GDM1 (cell line): Measurements from ENCODE around the gene RXRA.

Experiments used
- DNase-seq: peaks from one replicate; lab custom pipeline; 2025; lab: John Stamatoyannopoulos, UW

RXRA gene

DNA sequence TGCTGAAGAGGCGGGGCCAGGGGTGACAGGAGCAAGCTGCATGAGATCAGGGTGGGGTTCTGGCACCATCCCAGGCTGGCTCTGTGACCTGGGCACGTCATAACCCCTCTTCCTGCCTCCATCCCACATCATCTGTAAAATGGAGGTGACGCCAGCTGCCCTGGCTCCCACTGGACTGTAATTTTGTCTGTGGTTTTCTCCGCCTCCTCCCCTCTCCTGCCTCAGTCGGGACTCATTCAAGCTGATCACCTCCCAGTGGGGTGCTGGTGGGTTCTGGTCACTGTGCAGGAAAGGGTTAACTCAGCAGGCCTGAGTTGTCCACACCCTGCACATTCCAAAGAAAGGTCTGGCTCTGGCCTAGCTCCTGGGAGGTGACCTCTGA is 128.2 kb downstream of the RXRA start:
- DNase-seq = no peak

- DNase-seq = no peak
These were observed 128.8 kb downstream of the RXRA start for GRCh38 chr9:134455021-134455471.

- no peak for DNase-seq
These were observed 129.3 kb downstream of the RXRA start for GRCh38 chr9:134455537-134455933.

DNA sequence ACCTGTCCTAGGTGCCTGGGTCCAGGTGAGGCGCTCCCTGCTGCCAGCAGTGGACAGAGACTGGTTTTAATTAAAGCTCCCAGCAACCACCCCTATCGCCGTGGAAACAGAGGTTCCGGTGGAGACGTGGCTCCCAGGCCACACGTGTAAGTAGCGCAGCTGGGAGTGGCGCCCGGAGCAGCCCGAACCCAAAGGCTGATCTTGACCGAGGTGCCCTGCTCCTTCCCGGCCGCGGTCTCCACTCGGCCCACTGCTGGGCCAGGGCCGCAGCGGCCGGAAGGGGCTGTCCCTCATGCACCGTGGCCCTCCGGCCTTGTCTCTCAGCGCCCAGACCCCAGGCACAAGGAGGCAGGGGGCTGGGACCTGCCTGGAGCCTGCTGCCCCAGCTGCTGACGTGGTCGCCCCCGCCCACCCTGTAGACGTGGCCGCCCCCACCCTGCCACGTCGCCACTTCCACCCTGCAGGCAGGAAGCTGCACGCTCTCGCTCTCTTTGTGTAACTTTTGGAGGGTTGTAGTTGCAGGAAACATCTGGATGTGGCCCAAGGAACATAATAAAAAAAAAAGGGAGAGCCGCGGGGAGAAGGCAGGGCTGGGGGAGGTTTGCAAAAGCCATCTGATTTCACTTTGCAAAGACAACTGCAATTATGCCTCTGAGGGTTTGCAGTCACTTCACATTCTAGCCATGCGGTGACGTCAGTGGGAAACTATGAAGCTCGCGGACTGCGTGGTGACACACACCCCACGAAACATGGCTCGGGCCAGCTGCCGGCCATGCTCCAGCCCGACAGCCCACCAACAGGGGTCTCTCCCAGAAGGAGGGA is 129.9 kb downstream of the RXRA start:
- peak; percentile 83 for DNase-seq

- DNase-seq = no peak
These were observed 130.6 kb downstream of the RXRA start for GRCh38 chr9:134456756-134457305.

DNA sequence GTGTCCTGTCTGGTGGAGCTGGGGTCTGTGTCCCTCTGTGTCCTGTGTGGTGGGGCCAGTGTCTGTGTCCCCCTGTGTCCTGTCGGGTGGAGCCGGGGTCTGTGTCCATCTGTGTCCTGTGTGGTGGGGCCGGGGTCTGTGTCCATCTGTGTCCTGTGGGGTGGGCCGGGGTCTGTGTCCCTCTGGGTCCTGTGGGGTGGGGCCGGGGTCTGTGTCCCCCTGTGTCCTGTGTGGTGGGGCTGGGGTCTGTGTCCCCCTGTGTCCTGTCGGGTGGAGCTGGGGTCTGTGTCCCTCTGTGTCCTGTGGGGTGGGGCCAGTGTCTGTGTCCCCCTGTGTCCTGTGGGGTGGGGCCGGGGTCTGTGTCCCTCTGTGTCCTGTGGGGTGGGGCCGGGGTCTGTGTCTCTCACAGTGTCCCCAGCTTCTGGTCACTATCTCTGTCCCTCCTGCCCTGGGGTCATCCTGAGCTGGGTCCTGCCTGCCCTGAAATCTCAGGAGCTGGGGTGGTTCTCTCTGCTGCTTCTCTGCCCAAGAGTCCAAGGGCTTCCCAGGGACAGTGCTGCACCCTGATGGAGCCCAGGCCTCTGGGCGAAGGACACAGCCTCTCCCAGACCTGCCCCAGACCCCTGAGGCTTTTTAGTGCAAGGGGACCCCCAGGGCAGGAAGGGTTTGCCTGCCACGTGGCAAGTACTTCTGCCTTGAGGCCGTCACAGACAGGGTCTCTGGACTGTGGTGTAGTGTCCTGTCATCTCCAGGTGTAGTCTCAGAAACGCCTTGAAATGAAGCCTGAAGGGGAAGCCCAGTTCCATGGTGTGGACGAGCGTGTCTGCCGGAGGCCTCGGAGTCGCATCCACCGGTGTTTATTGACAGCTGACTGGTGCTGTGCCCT is 131.3 kb downstream of the RXRA start:
- DNase-seq = no peak

DNA sequence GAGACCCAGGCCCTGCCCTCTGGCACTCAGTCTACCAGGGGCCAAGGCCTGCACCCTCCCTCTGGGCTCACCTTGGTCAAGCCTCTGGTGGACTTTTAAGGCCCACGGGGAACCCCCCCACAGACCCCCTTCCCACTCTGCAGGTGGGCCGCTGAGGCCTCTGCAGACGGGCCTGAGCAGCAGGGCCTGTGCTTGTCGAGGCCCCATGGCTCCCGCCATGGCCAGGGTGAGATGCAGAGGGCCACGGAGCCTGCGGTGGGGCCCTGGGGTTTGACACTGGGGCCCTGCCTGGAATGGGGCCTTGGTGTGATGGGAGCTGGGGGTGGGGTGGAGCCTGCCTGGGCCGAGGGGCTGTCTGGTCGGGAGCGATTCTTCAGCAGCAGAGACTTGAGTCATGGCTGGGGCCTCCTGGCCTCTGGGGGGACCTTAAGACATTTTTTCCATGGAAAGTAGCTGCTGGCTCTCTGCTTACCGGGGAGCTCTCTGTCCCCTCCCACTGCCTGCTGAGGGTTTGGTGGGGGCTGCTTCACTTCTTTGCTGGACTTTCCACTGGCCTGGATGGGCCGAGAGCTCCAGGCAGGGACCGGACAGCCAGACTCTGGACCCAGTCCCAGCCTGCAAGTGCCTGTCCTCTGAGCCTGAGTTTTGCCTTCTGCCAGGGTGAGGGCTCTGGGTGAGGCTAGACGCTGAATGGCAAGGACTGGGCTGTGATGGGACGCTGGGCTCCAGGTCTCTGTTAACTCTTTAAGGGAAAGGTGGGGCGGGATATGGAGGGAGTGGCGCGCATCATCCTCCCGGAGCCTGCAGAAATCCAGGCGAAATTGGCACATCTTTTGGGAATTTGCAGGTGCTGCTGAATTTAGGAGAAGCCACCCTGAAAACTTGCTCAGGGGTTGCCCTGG is 132.2 kb downstream of the RXRA start:
- no peak for DNase-seq

DNA sequence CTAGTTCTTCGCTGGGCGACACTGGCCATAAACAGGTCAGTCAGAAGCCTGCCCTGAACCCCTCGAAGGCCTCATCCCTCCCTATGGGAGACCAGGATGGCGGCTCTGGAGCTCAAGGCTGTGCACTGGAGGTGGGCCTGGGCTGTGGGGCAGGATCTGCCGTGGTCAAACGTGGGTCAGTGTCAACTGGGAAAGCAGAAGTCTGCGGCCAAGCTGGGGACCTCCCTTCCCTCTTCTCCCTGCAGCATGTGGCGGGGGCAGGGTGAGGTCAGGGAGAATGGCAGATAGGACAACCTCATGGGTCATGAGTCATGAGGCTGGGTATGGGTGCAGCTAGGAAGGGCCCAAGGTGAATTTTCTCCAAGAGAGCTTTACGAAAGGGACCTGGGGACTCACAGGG is 132.9 kb downstream of the RXRA start:
- DNase-seq = no peak

DNA sequence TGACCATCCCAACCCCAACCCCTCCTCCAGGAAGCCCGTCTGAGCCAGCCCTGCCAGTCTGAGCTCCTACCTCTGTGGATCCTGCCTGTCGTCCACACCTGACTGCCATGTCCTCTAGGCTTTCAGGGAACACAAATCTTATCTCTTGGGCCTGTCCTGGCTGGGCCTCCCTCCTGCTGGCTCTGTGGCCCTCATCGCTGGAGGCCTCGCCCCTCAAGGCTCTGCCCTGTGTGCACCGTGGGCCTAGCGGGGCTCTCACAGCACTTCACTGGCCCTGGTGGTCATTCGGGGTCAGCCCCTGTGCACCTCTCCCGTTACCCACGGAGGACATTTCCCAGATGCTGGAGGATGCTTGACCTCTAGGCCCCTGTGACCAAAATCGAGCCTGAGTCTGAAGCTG is 133.3 kb downstream of the RXRA start:
- no peak for DNase-seq

DNA sequence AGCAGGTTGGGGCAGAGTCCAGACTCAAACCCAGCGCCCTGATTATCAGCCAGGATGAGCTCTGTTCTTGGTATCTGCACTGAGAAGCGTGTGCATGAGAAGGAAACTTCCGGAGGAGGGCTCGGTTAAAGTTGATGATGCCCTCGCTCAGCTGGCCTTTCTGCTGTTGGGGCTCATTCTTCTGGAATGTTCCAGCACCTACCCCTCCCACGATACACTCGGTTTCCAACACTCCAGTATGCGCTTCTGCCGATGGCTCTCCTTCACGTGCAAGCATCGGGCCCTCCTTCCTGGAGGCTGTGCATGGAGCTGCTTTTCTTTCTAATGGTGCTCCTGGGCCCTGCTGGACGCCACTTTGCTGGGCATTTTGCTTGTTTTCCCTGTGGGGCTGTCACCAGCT is 134.0 kb downstream of the RXRA start:
- DNase-seq = no peak

DNA sequence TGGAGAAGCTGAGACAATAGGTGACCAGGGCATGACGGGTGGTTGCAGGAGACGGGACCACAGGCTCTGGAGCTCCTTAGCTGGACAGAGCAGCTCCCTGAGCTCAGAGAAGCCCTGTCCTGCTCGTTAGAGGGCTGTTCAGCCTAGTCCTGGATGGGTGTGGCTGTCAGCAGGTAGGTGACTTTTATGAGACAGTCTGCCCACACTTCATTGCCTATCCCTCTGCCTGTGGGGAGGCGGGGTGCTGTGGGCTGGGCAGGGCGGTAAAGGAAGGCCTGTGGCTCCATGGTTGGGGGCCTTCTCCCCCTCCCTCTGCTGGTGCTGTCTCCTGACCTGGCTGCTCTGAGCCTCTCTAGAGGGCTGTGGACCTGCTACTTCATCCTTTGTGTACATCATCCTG is 134.6 kb downstream of the RXRA start:
- DNase-seq = no peak

DNA sequence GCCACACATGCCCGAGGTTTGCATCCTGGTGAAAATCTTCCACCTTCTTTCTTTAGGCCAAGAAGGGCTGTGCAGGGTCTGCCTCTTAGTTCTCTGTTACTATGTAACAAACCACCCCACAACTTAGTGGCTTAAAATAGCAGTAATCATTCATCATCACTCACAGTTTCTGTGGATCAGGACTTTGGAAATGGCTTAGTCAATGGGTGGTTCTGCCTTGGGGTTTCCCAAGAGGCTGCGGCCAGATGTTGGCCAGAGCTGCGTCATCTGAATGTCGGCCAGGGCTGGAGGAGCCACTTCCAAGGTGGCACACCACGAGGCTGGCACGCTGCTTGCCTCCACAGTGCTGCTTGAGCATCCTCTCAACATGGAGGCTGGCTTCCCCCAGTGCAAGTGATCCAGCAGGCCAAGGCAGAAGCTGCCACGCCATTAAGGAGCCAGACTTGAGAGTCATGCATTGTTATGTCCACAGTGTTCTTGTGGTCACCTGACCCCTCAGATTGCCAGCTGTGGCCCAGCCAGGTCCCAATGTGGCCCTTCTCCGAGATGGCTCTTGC is 135.2 kb downstream of the RXRA start:
- DNase-seq = no peak

DNA sequence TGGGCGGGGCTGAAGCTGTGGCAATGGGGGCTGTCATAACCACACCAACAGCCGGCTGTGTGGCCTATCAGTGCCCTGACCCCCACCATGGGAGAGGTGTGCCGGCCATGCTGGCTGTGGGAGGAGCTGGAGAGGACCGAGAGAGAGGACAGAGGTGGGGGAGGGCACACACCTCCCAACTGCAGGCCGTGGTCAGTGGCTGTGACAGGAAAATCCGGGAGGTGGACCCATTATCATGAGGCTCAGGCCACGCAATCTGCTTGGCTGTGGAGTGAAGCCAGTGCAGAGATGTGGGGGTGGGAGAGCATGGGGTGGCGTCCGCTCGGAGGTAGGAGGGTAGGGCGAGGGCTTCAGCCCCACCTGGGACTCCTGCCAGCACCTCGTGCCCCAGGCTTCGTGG is 136.1 kb downstream of the RXRA start:
- no peak for DNase-seq

- no peak for DNase-seq
These were observed 137.0 kb downstream of the RXRA start for GRCh38 chr9:134463280-134463679.

DNA sequence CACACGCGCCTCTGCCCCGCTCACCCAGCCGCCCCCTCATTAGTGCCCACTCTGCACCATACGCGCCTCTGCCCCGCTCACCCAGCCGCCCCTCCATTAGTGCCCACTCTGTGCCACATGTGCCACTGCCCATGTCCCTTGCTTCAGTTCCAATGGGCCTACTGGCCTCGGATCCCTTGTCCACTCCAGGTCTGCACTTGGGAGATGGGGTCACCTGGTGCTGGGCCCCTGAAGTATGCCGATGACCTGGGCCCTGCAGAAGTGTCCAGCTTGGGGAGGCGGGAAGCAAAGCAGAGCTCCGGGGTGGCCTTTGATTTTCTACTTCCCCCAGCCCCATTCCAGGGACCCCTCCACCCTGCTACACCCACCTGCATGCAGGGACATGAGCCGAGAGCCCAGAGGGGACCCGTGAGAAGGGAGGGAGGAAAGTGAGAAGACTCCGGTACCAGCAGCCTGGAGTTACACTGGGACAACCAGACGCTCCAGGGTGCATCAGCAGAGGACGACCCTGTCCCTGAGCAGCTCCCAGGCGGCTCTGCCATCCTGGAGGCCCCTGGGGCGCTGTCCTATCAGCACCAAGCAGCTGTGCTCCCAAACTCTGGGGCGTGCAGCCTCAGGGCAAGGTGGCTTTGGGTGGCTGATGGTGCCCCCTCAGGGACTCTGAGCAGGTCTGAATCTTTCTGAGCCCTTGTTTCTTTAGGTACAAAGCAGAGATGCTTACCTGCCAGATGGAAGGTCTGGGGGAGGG is 140.8 kb downstream of the RXRA start:
- no peak for DNase-seq

DNA sequence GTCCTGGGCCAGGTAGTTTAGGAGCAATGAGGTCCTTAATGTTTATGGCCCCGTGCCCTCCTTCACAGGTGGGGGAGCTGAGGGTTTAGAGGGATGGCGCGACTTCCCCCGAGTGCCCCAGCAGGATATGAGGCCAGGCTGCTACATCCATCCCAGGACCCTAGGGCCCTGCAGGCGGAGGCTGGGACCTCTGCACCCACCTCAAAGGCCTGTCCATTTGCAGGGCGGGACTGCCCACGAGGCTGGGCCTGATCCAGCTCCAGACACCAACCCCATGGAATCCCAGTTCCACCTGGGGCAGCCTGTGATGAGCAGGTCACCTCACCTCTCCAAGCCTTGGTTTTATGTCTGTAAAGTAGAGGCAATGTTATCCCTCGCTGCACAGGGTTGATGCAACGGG is 142.1 kb downstream of the RXRA start:
- DNase-seq = no peak

DNA sequence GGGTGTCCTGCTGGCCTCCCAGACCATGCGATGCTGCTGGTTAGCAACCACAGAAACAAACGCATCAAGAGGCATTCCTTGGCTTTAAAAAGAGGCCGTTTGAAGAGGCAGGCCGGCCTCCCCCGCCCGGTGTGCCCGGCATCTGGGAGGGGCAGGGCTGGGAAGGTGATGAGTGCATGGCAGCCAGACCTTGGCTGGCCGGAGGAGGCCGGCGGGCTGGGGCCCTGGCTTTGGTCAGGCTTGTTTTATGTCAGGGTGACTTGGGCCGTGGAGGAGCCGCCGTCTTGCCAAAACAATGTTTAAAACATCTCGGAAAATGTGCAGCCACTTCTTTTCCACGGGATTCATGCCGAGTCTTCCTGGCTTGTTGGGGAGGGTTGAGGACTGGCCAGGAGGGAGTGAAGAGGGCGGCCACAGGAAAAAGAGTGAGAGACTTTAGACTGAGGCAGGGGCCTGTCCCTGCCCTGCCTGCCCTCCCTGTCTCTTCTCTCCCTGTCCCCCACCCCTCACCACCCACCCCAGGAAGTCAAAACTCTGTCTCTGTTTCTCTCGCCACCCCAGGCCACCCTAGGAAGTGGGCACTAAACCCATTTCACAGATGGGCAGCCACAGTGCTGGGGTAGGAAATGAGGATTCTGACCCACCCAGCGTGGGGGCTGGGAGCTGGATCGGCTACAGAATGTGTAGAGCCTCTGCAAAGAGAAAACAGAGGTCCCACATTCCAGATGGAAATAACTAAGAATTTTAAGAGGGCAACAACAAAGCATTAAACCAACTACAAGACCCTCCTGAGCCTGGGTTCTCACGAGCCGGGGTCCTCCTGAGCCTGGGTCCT is 143.0 kb downstream of the RXRA start:
- DNase-seq = no peak

GRCh38 chr9:134472256-134472655 is 146.0 kb downstream of the RXRA start:
- no peak for DNase-seq

DNA sequence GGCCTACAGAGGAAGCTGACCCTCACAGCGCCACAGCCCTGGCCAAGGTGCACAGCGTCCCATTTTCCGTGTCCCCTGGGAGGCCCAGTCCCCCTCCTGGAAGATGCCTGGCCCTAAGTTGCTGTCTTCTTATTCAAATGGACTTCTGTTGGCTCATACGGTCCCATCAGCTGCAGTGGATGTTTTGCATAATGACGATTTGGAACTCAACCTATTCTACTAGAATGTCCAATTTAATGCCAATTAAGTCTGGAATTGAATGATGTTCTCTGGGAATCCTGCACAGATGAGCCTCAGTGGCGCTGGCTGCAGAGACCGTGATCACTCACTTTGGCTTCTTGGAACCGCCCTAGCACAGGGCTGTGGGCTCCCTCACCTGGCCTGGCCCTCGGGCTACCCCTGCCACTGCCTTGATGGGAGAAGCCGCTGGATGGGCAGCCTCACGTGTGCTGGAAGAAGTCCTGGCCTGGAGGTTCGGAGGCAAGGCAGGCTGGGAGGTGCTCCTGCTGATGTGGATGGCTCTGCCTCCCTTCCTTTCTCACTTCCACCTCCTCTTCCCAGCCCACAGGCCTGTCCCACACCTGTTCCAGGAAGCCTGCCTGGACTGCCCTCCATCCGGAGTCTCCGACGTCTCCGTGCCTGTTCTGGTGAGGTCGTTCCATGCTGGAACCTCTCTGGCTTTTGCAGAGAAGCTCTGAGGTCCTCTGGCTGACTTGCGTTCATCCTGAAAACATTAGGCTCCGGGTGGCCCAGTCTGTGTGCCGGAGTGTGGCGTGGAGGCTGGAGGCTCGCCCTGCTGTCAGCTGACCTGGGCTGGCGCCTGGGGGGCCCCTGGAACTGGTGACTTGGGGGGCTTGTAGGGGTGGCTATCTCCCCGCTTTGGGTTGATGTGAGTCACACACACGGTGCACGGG is 147.1 kb downstream of the RXRA start:
- no peak for DNase-seq
